ENCODE measurements around the gene AHSA1.

The AHSA1 gene

GRCh38 chr14:77509366-77509765, 51.5 kb downstream of the AHSA1 start:
- Histone ChIP-seq H3K27me3 (no peaks in the 10 kb centered on the region), H4K20me1 (peaks cover 0 to 5% (median 0%) of the 10 kb centered on the region in 11 experiments; a peak in 1 of 22 replicates), H3K36me3 (peaks cover 28 to 95% (median 62%) of the 10 kb centered on the region in 11 experiments), H3K4me2 (no peak overlapping the region), H3K4me1 (no peaks in the 10 kb centered on the region), H3K4me3 (no peak overlapping the region), H3K27ac (no peak overlapping the region), H3K9me3 (replicated peaks in 1 of 11) (peaks cover 0 to under 1% (median 0%) of the 10 kb centered on the region in 11 experiments; a peak in 1 of 22 replicates), H3K9ac (no peak overlapping the region)
- TF ChIP-seq Cebpa-rat (IDR thresholded peaks at IDR 0.05), result no peak

DNA sequence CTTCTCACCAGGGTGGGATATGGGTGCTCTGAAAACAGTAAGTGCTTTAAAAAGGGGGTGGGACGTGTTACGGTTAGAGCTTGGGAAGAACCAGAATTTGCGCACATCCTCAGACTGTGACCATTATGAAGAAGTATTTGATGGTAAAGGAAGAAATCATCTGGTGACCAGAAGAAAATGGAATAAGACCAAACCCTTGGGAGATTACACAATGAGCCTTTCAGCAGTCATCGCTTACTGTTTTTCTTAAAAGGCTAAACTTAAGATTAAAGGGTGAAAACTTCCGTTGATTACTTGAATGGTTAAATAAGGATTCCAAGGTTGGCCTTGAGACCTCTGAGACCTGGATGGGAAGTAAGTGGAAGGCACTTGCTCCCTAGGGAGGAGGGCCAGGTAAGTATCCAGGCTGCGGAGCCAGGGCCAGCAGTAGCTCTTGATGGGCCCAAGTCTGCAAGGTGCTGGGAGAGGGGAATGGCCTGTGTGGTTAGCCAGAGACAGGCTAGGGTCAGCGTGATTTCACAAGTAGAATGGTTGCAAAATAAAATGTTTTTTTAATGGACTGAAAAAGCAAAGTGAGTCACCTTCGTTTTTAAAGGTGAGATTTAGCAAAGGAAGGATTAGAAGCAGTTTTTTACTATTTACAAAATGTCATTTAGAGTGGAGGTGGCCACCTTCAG, 53.7 kb downstream of the AHSA1 start:
- peaks cover 0 to 4% (median 0%) of the 10 kb centered on the region in 11 experiments; a peak in 1 of 22 replicates for H4K20me1 ChIP-seq
- no peak for TF ChIP-seq Cebpa-rat (IDR thresholded peaks at IDR 0.05)
- H3K9me3 ChIP-seq (replicated peaks in 1 of 11), result no peaks in the 10 kb centered on the region
- no peaks in the 10 kb centered on the region for H3K27me3 ChIP-seq
- peaks cover 39 to 100% (median 72%) of the 10 kb centered on the region in 11 experiments for H3K36me3 ChIP-seq
- no peak overlapping the region for H3K9ac ChIP-seq
- H3K27ac ChIP-seq, result no peak overlapping the region
- no peak overlapping the region for H3K4me3 ChIP-seq
- H3K4me2 ChIP-seq, result no peak overlapping the region
- H3K4me1 ChIP-seq, result no peaks in the 10 kb centered on the region

DNA sequence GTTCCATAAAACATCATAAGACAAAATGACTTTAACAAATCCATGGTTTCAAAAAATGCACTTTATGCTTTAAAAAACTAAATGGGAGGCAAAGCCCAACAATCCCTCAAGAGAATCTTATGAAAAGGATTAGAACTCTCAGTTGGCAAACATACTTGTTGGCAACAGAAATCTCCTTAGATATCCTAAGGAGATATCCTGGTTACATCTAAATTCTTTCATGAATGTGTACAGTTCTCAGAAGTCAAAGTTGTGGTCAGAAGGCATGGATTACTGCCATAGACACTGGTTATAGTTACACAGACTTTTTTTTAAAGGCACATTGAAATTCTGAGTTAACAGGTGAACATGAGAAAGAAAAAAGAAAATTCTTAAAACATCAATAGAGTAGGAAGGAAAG, 58.2 kb downstream of the AHSA1 start:
- peaks cover 14 to 18% (median 17%) of the 10 kb centered on the region in 10 experiments for H3K4me1 ChIP-seq
- peaks cover 0 to 41% (median 0%) of the 10 kb centered on the region in 11 experiments; a peak in 5 of 22 replicates for H4K20me1 ChIP-seq
- no peaks in the 10 kb centered on the region for H3K27me3 ChIP-seq
- no peak overlapping the region for H3K4me3 ChIP-seq
- no peak overlapping the region for H3K9ac ChIP-seq
- peaks cover 59 to 97% (median 73%) of the 10 kb centered on the region in 11 experiments for H3K36me3 ChIP-seq
- no peaks in the 10 kb centered on the region for H3K9me3 ChIP-seq (replicated peaks in 1 of 11)
- TF ChIP-seq Cebpa-rat (IDR thresholded peaks at IDR 0.05), result no peak
- no peak overlapping the region for H3K4me2 ChIP-seq
- no peak overlapping the region for H3K27ac ChIP-seq

Data from BLaER1 treated with 17β-estradiol and CSF1 and Interleukin-3, amounts not matched to agents 10 nM and 100 nM (cell line).